K562 (cell line): ENCODE measurements around the gene SEMA5A. TPM values are rescaled to one million over a fixed set of nuclear protein-coding genes. Genes with fewer than 3 reads are reported as not detected.

Experiments
- ATAC-seq: fragments of 200-7000 bp; cut with Tn5 transposase; 3 replicates; pipeline ENCODE4 v1.9.1; 2020; ENCODE audit warnings: moderate library complexity
- BruUV-seq: library from RNA; stranded (reverse); fragments of 400-500 nt; replicated peaks from 2 replicates; lab custom pipeline; 2021; lab: Mats Ljungman, UMichigan
- CTCF ChIA-PET: fragments of 300-600 bp; formaldehyde crosslinking; extraction: SDS; loops from one replicate; lab custom pipeline; 2021; ENCODE audit warnings: low intra/inter-chr PET ratio; lab: Yijun Ruan, JAX
- POLR2A ChIA-PET: fragments of 300-600, 350-650 bp; sonication (Branson Sonifier 250); formaldehyde crosslinking; extraction: SDS; loops from one replicate; lab custom pipeline; 2021; ENCODE audit warnings: antibody characterized with exemption, inconsistent platforms; lab: Yijun Ruan, JAX
- DNase-seq, 4 experiments: peaks; one replicate each; pipeline versions ENCODE4 v3.0.0 to v3.0.0-alpha.2; 2011 to 2018; ENCODE audit warnings: low spot score in 3 of 4, mixed read lengths in 3 of 4; ENCODE audit errors: extremely low read depth in 1 of 4
- FAIRE-seq: peaks from 2 replicates; lab custom pipeline; 2011; peaks lifted over from hg19 to GRCh38; lab: Jason Lieb, UNC
- H2AFZ ChIP-seq: 2 replicates; pipeline ENCODE4 v1.6.0; 2011; ENCODE audit warnings: low read depth, low read length, control low read depth, inconsistent platforms
- H3K27ac ChIP-seq: fragments of 200-600 bp; 3 replicates; pipeline ENCODE4 v1.8.0; 2011; ENCODE audit warnings: low read depth, mild to moderate bottlenecking, control low read depth, inconsistent platforms, low read length, moderate library complexity, mixed read lengths; ENCODE audit errors: extremely low read depth
- H3K27me3 ChIP-seq, 2 experiments: fragments of 300-600 bp in 1 of 2; 2 replicates in 1 of 2; 3 replicates in 1 of 2; pipeline versions ENCODE4 v1.6.0 to v1.8.0; 2011; ENCODE audit warnings: inconsistent platforms in 2 of 2, low read length in 2 of 2, mild to moderate bottlenecking in 1 of 2, mixed read lengths in 1 of 2, moderate library complexity in 1 of 2; ENCODE audit not compliant: control insufficient read depth in 2 of 2, insufficient read depth in 2 of 2
- H3K36me3 ChIP-seq: fragments of 300-600 bp; 3 replicates; pipeline ENCODE4 v1.8.0; 2011; ENCODE audit warnings: mild to moderate bottlenecking, low read length, inconsistent platforms; ENCODE audit not compliant: control insufficient read depth, insufficient read depth
- H3K4me1 ChIP-seq, 2 experiments: fragments of 200-600 bp in 1 of 2; replicated peaks in 1 of 2; 2 replicates in 1 of 2; 3 replicates in 1 of 2; pipeline versions ENCODE4 v1.5.1 to v1.8.0; 2011; ENCODE audit warnings: inconsistent platforms in 2 of 2, low read length in 2 of 2, mild to moderate bottlenecking in 1 of 2, mixed read lengths in 1 of 2, moderate library complexity in 1 of 2; ENCODE audit not compliant: control insufficient read depth in 2 of 2, insufficient read depth in 2 of 2
- H3K4me2 ChIP-seq: 2 replicates; pipeline ENCODE4 v1.6.1; 2011; ENCODE audit warnings: low read length, control low read depth, inconsistent platforms, mixed read lengths; ENCODE audit not compliant: insufficient read depth
- H3K4me3 ChIP-seq: fragments of 200-600 bp; sonication (generic), shearing (Covaris generic); 2 replicates; pipeline ENCODE4 v1.5.1; 2016; ENCODE audit warnings: control low read depth, inconsistent platforms
- H3K79me2 ChIP-seq: fragments of 200-600 bp; 3 replicates; pipeline ENCODE4 v1.8.0; 2011; ENCODE audit warnings: low read length, inconsistent platforms; ENCODE audit not compliant: control insufficient read depth, insufficient read depth
- H3K9ac ChIP-seq, 2 experiments: 2 replicates each; pipeline versions ENCODE4 v1.6.0 to v1.6.1; 2011; ENCODE audit warnings: low read depth in 2 of 2, low read length in 2 of 2, control low read depth in 1 of 2, inconsistent platforms in 1 of 2, mild to moderate bottlenecking in 1 of 2, mixed read lengths in 1 of 2; ENCODE audit not compliant: insufficient read depth in 1 of 2
- H3K9me1 ChIP-seq: one replicate; pipeline ENCODE4 v1.6.0; 2011; ENCODE audit warnings: inconsistent platforms, mild to moderate bottlenecking, low read length, moderate library complexity; ENCODE audit not compliant: control insufficient read depth, insufficient read depth
- H3K9me3 ChIP-seq: replicated peaks from 2 replicates; pipeline ENCODE4 v1.5.1; 2011; ENCODE audit warnings: low read depth, low read length, inconsistent platforms; ENCODE audit not compliant: control insufficient read depth, insufficient read depth
- H4K20me1 ChIP-seq: replicated peaks from 2 replicates; pipeline ENCODE4 v1.6.1; 2011; ENCODE audit warnings: low read length, inconsistent platforms, mixed read lengths; ENCODE audit not compliant: control insufficient read depth, insufficient read depth
- CBFA2T2 ChIP-seq: fragments of 450-650 bp; conservative IDR thresholded peaks from 2 replicates; pipeline ENCODE4 v1.6.1; 2017; ENCODE audit warnings: mild to moderate bottlenecking
- CHD4 ChIP-seq: fragments of 200-600 bp; sonication (generic); IDR thresholded peaks from 3 replicates; pipeline ENCODE4 v1.6.1; 2012; ENCODE audit warnings: low read depth, mild to moderate bottlenecking, mixed read lengths, low read length, inconsistent platforms; ENCODE audit not compliant: insufficient read depth, insufficient replicate concordance, poor library complexity, severe bottlenecking
- CHD7 ChIP-seq: fragments of 200-600 bp; sonication (generic); IDR thresholded peaks from one replicate; pipeline ENCODE4 v1.6.1; 2012; ENCODE audit warnings: mild to moderate bottlenecking, low read depth, low read length, inconsistent platforms
- DPF2 ChIP-seq: fragments of 450-650 bp; IDR thresholded peaks from 2 replicates; pipeline ENCODE4 v1.6.1; 2016
- ESRRB ChIP-seq: fragments of 250-450 bp; sonication (Bioruptor Pico); IDR thresholded peaks from 2 replicates; pipeline ENCODE4 v1.5.0; 2020; ENCODE audit warnings: mild to moderate bottlenecking, moderate library complexity, borderline replicate concordance
- MEF2D ChIP-seq: conservative IDR thresholded peaks from 2 replicates; pipeline ENCODE4 v1.6.1; 2016; ENCODE audit warnings: low read depth, missing genetic modification characterization, missing compliant biosample characterization
- NR2C1 ChIP-seq, 2 experiments: fragments of 450-650 bp; IDR thresholded peaks; 2 replicates each; pipeline ENCODE4 v1.6.1; 2017; ENCODE audit warnings: mild to moderate bottlenecking in 2 of 2, antibody characterized with exemption in 1 of 2, inconsistent platforms in 1 of 2, missing compliant biosample characterization in 1 of 2, missing genetic modification characterization in 1 of 2
- SLC30A9 ChIP-seq: fragments of 250-450 bp; sonication (Bioruptor Pico); IDR thresholded peaks from 2 replicates; pipeline ENCODE4 v1.8.0; 2022; ENCODE audit warnings: mild to moderate bottlenecking, moderate library complexity
- TFE3 ChIP-seq: fragments of 450-650 bp; formaldehyde crosslinking; IDR thresholded peaks from 2 replicates; pipeline ENCODE4 v1.4.0; 2020; ENCODE audit warnings: mild to moderate bottlenecking, mixed read lengths
- TRIM24 ChIP-seq, 2 experiments: fragments of 450-650 bp; IDR thresholded peaks; 2 replicates each; pipeline ENCODE4 v1.6.1; 2016
- WGBS: fragments of 100-300 bp; shearing (Covaris generic); methylation state at CpG from one replicate; pipeline ENCODE4 v1.1.6; 2016; ENCODE audit warnings: low coverage, mixed read lengths; ENCODE audit not compliant: insufficient coverage; ENCODE audit errors: missing lambda C conversion rate; 5-methylcytosine and 5-hydroxymethylcytosine counted together
- in situ Hi-C: fragments of 300-500 bp; cut with MboI; formaldehyde crosslinking; loops from 4 replicates; pipeline ENCODE4 v1.15.0; 2018; ENCODE audit warnings: inconsistent platforms, mixed read lengths
- intact Hi-C: fragments of 100-400 bp; cut with micrococcal nuclease; formaldehyde crosslinking; loops from 2 replicates; pipeline ENCODE4 v1.14.2; 2022
- polyA plus RNA-seq, 8 experiments: library from polyadenylated mRNA; depleted of rRNA in 4 of 8; stranded (reverse) in 5 of 8; unstranded in 3 of 8; fragments of >200 nt; fragmentation: Nextera tagmentation in 2 of 8; fragmentation: Illumina TruSeq in 1 of 8; extraction: Ambion mirVana in 2 of 8; extraction: Trizol in 1 of 8; gene quantifications; 2 replicates each; pipeline versions ENCODE4 v1.2.1 to v1.2.3, GENCODE V29; 2011 to 2014; ENCODE audit warnings: inconsistent platforms in 1 of 8, missing spikeins in 1 of 8
- total RNA-seq, 7 experiments: library from RNA; depleted of rRNA in 6 of 7; stranded (reverse); fragments of >200 nt in 6 of 7; fragmentation: Illumina TruSeq in 2 of 7; extraction: Trizol in 2 of 7; gene quantifications; 2 replicates each; pipeline versions ENCODE4 v1.2.1 to v1.2.3, GENCODE V29; 2011 to 2021; ENCODE audit warnings: low replicate concordance in 1 of 7

The SEMA5A gene
- total and polyA plus RNA-seq, 9 of the 15 experiments (the other 6 are each of a cell fraction or from before 2014, with no cell fraction given): 0.02 TPM; not detected in 8

- H3K4me2 ChIP-seq: no peak overlapping the region
- no peaks in the 10 kb centered on the region for H3K27me3 ChIP-seq
- H3K4me3 ChIP-seq: no peak overlapping the region
- H3K27ac ChIP-seq: no peak overlapping the region
- H3K9ac ChIP-seq: no peak overlapping the region
- DNase-seq (no peak), FAIRE-seq (no peak), ATAC-seq (no peak)
- in situ Hi-C loops: no loop called here
- no peaks in the 10 kb centered on the region for H3K9me1 ChIP-seq
- H3K36me3 ChIP-seq: no peaks in the 10 kb centered on the region
- H3K79me2 ChIP-seq: no peaks in the 10 kb centered on the region
- H2AFZ ChIP-seq: no peak overlapping the region
- no peaks in the 10 kb centered on the region for H3K9me3 ChIP-seq
- no peaks in the 10 kb centered on the region for H3K4me1 ChIP-seq
- no TSS peak for BruUV-seq
- 0% methylated on average over 6 of the region's 6 CpGs for WGBS
- H4K20me1 ChIP-seq: no peaks in the 10 kb centered on the region
- intact Hi-C loops: no loop called here
- ChIA-PET CTCF (no interaction called here), POLR2A (no interaction called here)
- TF ChIP-seq MEF2D (tag) (no peak), TFE3 (CRISPR knock-in tag) (no peak), CBFA2T2 (no peak), ESRRB (CRISPR knock-in tag) (no peak), CHD4 (no peak), SLC30A9 (CRISPR knock-in tag) (no peak), CHD7 (no peak), TRIM24 (IDR thresholded peaks at IDR 0.05) (no peak), DPF2 (no peak), NR2C1 (IDR thresholded peaks at IDR 0.05) (no peak), NR2C1 (tag; IDR thresholded peaks at IDR 0.05) (no peak)
Measured at GRCh38 chr5:9570876-9571275, 25.0 kb upstream of the SEMA5A start.
